Measurements from ENCODE around the gene GRB7. TPM values are rescaled to one million over a fixed set of nuclear protein-coding genes. Genes with fewer than 3 reads are reported as not detected.

The GRB7 gene
- total RNA-seq, 2 experiments from 2014 or later = 1.2 TPM; not detected in 1

GRCh38 chr17:39792526-39793221 lies 54.9 kb downstream of the GRB7 start:
- Mint-ChIP-seq H3K36me3 (ENCODE audit: low read depth) (peaks cover 49% of the 10 kb centered on the region), H3K27me3 (no peaks in the 10 kb centered on the region), H3K27ac (peak overlapping the region; percentile 84), H3K9me3 (peaks cover 1% of the 10 kb centered on the region), H3K4me1 (ENCODE audit: low read depth) (peaks cover 63% of the 10 kb centered on the region), H3K4me3 (peak overlapping the region; percentile 37)
- POLR2A ChIA-PET = interaction anchor here (0.5 to 5.2 kb wide), 18 partner anchors 12 to 181 kb away, joined by 3 to 21 read pairs (median 5); partner anchors contain the start of gene IKZF3
- DNase-seq = no peak
- peak; percentile 17 for ATAC-seq
- CTCF ChIA-PET = interaction anchor here (0.8 to 3.2 kb wide), 12 partner anchors 12 to 188 kb away, joined by 3 to 14 read pairs (median 4); partner anchors contain the start of genes MIEN1 and PSMD3
- no peak for TF ChIP-seq CTCF (IDR thresholded peaks at IDR 0.05)
- intact Hi-C loops (cut with micrococcal nuclease) = loop anchor here (2.0 to 5.0 kb wide), 3 partner anchors 18 to 50 kb away; no protein-coding TSS in a partner anchor

GRCh38 chr17:39793301-39793872 lies 55.6 kb downstream of the GRB7 start:
- ChIA-PET CTCF (interaction anchor here (0.8 to 3.2 kb wide), 13 partner anchors 9 to 187 kb away, joined by 3 to 14 read pairs (median 4); partner anchors contain the start of genes MIEN1 and PSMD3), POLR2A (interaction anchor here (0.5 to 5.2 kb wide), 20 partner anchors 12 to 788 kb away, joined by 3 to 21 read pairs (median 4); partner anchors contain the start of gene IKZF3)
- Mint-ChIP-seq H3K4me1 (ENCODE audit: low read depth) (peaks cover 66% of the 10 kb centered on the region), H3K27me3 (no peaks in the 10 kb centered on the region), H3K9me3 (peaks cover 1% of the 10 kb centered on the region), H3K36me3 (ENCODE audit: low read depth) (peaks cover 47% of the 10 kb centered on the region), H3K4me3 (peak overlapping the region; percentile 3), H3K27ac (peak overlapping the region; percentile 84)
- TF ChIP-seq CTCF (IDR thresholded peaks at IDR 0.05) = no peak
- DNase-seq (no peak), ATAC-seq (no peak)
- intact Hi-C loops (cut with micrococcal nuclease) = loop anchor here (2.0 to 5.0 kb wide), 3 partner anchors 19 to 49 kb away; no protein-coding TSS in a partner anchor

GRCh38 chr17:39794249-39794970 lies 56.7 kb downstream of the GRB7 start:
- H3K4me3 Mint-ChIP-seq = peak overlapping the region; percentile 9
- POLR2A ChIA-PET = interaction anchor here (0.9 to 5.2 kb wide), 10 partner anchors 13 to 71 kb away, joined by 3 to 19 read pairs (median 4); no protein-coding TSS in a partner anchor
- H3K4me1 Mint-ChIP-seq (ENCODE audit: low read depth) = peaks cover 75% of the 10 kb centered on the region
- DNase-seq = peak; percentile 62
- no peak for TF ChIP-seq CTCF (IDR thresholded peaks at IDR 0.05)
- peak overlapping the region; percentile 84 for H3K27ac Mint-ChIP-seq
- intact Hi-C loops (cut with micrococcal nuclease) = loop anchor here (5.0 kb wide), 2 partner anchors 37 to 48 kb away; no protein-coding TSS in a partner anchor
- CTCF ChIA-PET = interaction anchor here (1.0 to 1.7 kb wide), 9 partner anchors 8 to 171 kb away, joined by 3 to 5 read pairs (median 3); partner anchors contain the start of gene MIEN1
- no peaks in the 10 kb centered on the region for H3K27me3 Mint-ChIP-seq
- H3K9me3 Mint-ChIP-seq = peaks cover 1% of the 10 kb centered on the region
- peaks cover 46% of the 10 kb centered on the region for H3K36me3 Mint-ChIP-seq (ENCODE audit: low read depth)
- ATAC-seq = peak; percentile 58

Small RNA genes within 50 kb of the gene (microRNA-seq; reads per million reads assigned to microRNA genes)
- gene MIR4728 (ENCODE audit: borderline microRNAs expressed, borderline replicate concordance) = not detected

Other genes starting within 250 kb of the GRB7 start
- not detected for gene NEUROD2, start 130.0 kb upstream of the GRB7 start, total RNA-seq
- not detected for gene PPP1R1B, start 111.0 kb upstream of the GRB7 start, total RNA-seq
- 10 to 100 TPM; 48.7 to 50.3 TPM for gene STARD3, start 100.8 kb upstream of the GRB7 start, total RNA-seq
- gene TCAP, start 72.6 kb upstream of the GRB7 start, total RNA-seq = 1 to 10 TPM in 1 of 2 experiments, under 1 TPM in 1; 0.95 to 1.3 TPM
- gene PNMT, start 69.5 kb upstream of the GRB7 start, total RNA-seq = under 1 TPM in 1 of 2 experiments, not detected in 1; 0.40 TPM
- 1 to 10 TPM; 6.4 to 7.4 TPM for gene PGAP3, start 49.9 kb upstream of the GRB7 start, total RNA-seq
- 1 to 10 TPM; 5.2 TPM for gene ERBB2, start 37.9 kb upstream of the GRB7 start, total RNA-seq
- 10 to 100 TPM; 32.5 to 34.0 TPM for gene MIEN1, start 7.4 kb upstream of the GRB7 start, total RNA-seq
- gene IKZF3, start 126.4 kb downstream of the GRB7 start, total RNA-seq = 10 to 100 TPM; 52.1 to 52.2 TPM
- gene ZPBP2, start 130.3 kb downstream of the GRB7 start, total RNA-seq = not detected
- gene GSDMB, start 180.7 kb downstream of the GRB7 start, total RNA-seq = 10 to 100 TPM; 26.9 to 32.5 TPM
- 10 to 100 TPM; 78.8 to 80.5 TPM for gene ORMDL3, start 189.7 kb downstream of the GRB7 start, total RNA-seq
- not detected for gene LRRC3C, start 189.8 kb downstream of the GRB7 start, total RNA-seq
- gene GSDMA, start 225.1 kb downstream of the GRB7 start, total RNA-seq = 1 to 10 TPM; 1.3 to 1.6 TPM
- 100 to 1,000 TPM; 149 to 153 TPM for gene PSMD3, start 242.9 kb downstream of the GRB7 start, total RNA-seq